Activated T-cell treated with anti-CD3 and anti-CD28 coated beads for 48 hours (primary cell): ENCODE measurements around the gene THBS4.

Experiments used
- DNase-seq: peaks from one replicate; pipeline ENCODE4 v3.0.0-alpha.2; 2020; ENCODE audit warnings: low read depth

The THBS4 gene

GRCh38 chr5:80116465-80116864 is 81.3 kb downstream of the THBS4 start:
- DNase-seq = no peak

- no peak for DNase-seq
Measured at GRCh38 chr5:80117446-80117845, 82.3 kb downstream of the THBS4 start.

GRCh38 chr5:80119372-80119771 is 84.2 kb downstream of the THBS4 start:
- no peak for DNase-seq

- no peak for DNase-seq
Measured at GRCh38 chr5:80122579-80122978, 87.4 kb downstream of the THBS4 start.

GRCh38 chr5:80124121-80124918 is 89.2 kb downstream of the THBS4 start:
- DNase-seq = no peak

- no peak for DNase-seq
Measured at GRCh38 chr5:80125022-80125961, 90.1 kb downstream of the THBS4 start.

GRCh38 chr5:80125962-80126480 is 90.9 kb downstream of the THBS4 start:
- no peak for DNase-seq

GRCh38 chr5:80127116-80127552 is 92.0 kb downstream of the THBS4 start:
- DNase-seq = no peak

- DNase-seq = no peak
Measured at GRCh38 chr5:80128141-80128540, 93.0 kb downstream of the THBS4 start.

- DNase-seq = no peak
Measured at GRCh38 chr5:80129146-80129545, 94.0 kb downstream of the THBS4 start.
